Peyer's patch (tissue), 4 donors: ENCODE measurements around the gene HSPA1A.
A peak's percentile ranks its signal among the peaks of the same experiment; 100 is the strongest.

Experiments used
- CTCF ChIP-seq, 6 experiments: fragments of 450-650 bp in 4 of 6; fragments of 200-600 bp in 2 of 6; sonication (generic) in 1 of 6; IDR thresholded peaks; one replicate each; pipeline ENCODE4 v1.5.1; 2017 to 2019; ENCODE audit warnings: antibody characterized with exemption in 6 of 6, mild to moderate bottlenecking in 3 of 6, moderate library complexity in 1 of 6
- POLR2A ChIP-seq, 2 donors: fragments of 450-650 bp; IDR thresholded peaks; one replicate each; pipeline ENCODE4 v1.5.1; 2017; ENCODE audit warnings: antibody characterized with exemption in 2 of 2, mild to moderate bottlenecking in 2 of 2, moderate library complexity in 2 of 2

- peak in 1 of 2 donors; percentile 34 for TF ChIP-seq POLR2A (IDR thresholded peaks at IDR 0.05)
- peak in 3 of 6 experiments; percentile 17 to 22 (median 19) for TF ChIP-seq CTCF (IDR thresholded peaks at IDR 0.05)
Measured at GRCh38 chr6:31837369-31838113, 22.2 kb downstream of the HSPA1A start.
